ENCODE measurements around the gene CLDN34.

GRCh38 chrX:9938516-9938915 lies 28.6 kb upstream of the CLDN34 start:
- TF ChIP-seq CTCF (IDR thresholded peaks at IDR 0.05) (no peak), POLR2A (IDR thresholded peaks at IDR 0.05) (no peak)
